ENCODE results near the gene GCC1.
"Not testable (repeated sequence)": the region's sequence is repeated elsewhere in the genome, so short reads cannot be mapped to it uniquely, and the experiment has no call there.

GCC1 gene

GRCh38 chr7:127588697-127589482 lies 3.5 kb upstream of the GCC1 start:
- DNase-seq, result peak; percentile 55 to 64

GRCh38 chr7:127588019-127588696 lies 2.8 kb upstream of the GCC1 start, which contains the start of gene ARF5:
Gene ARF5 (plus strand): TSS chr7:127588411. CDS start chr7:127588499, 88 bp downstream.
- DNase-seq, result peak; percentile 66 to 88

GRCh38 chr7:127587663-127588018 lies 2.2 kb upstream of the GCC1 start:
- no peak for DNase-seq

- no peak for DNase-seq
Observed at GRCh38 chr7:127586346-127586745, 950 bp upstream of the GCC1 start.

GRCh38 chr7:127584648-127585043 lies 750 bp downstream of the GCC1 start:
- no peak for DNase-seq

GRCh38 chr7:127582361-127582760 lies 3.0 kb downstream of the GCC1 start:
- DNase-seq, result no peak

- no peak for DNase-seq
Observed at GRCh38 chr7:127581716-127582115, 3.7 kb downstream of the GCC1 start.

- DNase-seq, result no peak
Observed at GRCh38 chr7:127580612-127581011, 4.8 kb downstream of the GCC1 start.

- no peak for DNase-seq
Observed at GRCh38 chr7:127578711-127579275, 6.6 kb downstream of the GCC1 start.

- no peak for DNase-seq
Observed at GRCh38 chr7:127578036-127578684, 7.2 kb downstream of the GCC1 start.

- no peak for DNase-seq
Observed at GRCh38 chr7:127571741-127572505, 13.5 kb downstream of the GCC1 start.

GRCh38 chr7:127568034-127568433 lies 17.4 kb downstream of the GCC1 start:
- not testable (repeated sequence) for DNase-seq

GRCh38 chr7:127566242-127566641 lies 19.2 kb downstream of the GCC1 start:
- no peak for DNase-seq

GRCh38 chr7:127557803-127558202 lies 27.6 kb downstream of the GCC1 start:
- no peak for DNase-seq

GRCh38 chr7:127556404-127556803 lies 29.0 kb downstream of the GCC1 start:
- no peak for DNase-seq

- DNase-seq, result no peak
Observed at GRCh38 chr7:127551941-127552340, 33.5 kb downstream of the GCC1 start.

- DNase-seq, result no peak
Observed at GRCh38 chr7:127550247-127550646, 35.1 kb downstream of the GCC1 start.

GRCh38 chr7:127546313-127546712 lies 39.1 kb downstream of the GCC1 start:
- DNase-seq, result no peak

GRCh38 chr7:127541548-127541947 lies 43.8 kb downstream of the GCC1 start:
- no peak for DNase-seq

- DNase-seq, result not testable (repeated sequence)
Observed at GRCh38 chr7:127540461-127540860, 44.9 kb downstream of the GCC1 start.

GRCh38 chr7:127539116-127539515 lies 46.3 kb downstream of the GCC1 start:
- DNase-seq, result no peak

- DNase-seq, result no peak
Observed at GRCh38 chr7:127536741-127537140, 48.7 kb downstream of the GCC1 start.

- DNase-seq, result no peak
Observed at GRCh38 chr7:127536394-127536691, 49.1 kb downstream of the GCC1 start.
